ENCODE data around the gene INPP5F. TPM values are rescaled to one million over a fixed set of nuclear protein-coding genes. Genes with fewer than 3 reads are reported as not detected.

INPP5F gene, protein sequence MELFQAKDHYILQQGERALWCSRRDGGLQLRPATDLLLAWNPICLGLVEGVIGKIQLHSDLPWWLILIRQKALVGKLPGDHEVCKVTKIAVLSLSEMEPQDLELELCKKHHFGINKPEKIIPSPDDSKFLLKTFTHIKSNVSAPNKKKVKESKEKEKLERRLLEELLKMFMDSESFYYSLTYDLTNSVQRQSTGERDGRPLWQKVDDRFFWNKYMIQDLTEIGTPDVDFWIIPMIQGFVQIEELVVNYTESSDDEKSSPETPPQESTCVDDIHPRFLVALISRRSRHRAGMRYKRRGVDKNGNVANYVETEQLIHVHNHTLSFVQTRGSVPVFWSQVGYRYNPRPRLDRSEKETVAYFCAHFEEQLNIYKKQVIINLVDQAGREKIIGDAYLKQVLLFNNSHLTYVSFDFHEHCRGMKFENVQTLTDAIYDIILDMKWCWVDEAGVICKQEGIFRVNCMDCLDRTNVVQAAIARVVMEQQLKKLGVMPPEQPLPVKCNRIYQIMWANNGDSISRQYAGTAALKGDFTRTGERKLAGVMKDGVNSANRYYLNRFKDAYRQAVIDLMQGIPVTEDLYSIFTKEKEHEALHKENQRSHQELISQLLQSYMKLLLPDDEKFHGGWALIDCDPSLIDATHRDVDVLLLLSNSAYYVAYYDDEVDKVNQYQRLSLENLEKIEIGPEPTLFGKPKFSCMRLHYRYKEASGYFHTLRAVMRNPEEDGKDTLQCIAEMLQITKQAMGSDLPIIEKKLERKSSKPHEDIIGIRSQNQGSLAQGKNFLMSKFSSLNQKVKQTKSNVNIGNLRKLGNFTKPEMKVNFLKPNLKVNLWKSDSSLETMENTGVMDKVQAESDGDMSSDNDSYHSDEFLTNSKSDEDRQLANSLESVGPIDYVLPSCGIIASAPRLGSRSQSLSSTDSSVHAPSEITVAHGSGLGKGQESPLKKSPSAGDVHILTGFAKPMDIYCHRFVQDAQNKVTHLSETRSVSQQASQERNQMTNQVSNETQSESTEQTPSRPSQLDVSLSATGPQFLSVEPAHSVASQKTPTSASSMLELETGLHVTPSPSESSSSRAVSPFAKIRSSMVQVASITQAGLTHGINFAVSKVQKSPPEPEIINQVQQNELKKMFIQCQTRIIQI
- 11.3 and 18.9 TPM in 2 replicates for total RNA-seq

DNA sequence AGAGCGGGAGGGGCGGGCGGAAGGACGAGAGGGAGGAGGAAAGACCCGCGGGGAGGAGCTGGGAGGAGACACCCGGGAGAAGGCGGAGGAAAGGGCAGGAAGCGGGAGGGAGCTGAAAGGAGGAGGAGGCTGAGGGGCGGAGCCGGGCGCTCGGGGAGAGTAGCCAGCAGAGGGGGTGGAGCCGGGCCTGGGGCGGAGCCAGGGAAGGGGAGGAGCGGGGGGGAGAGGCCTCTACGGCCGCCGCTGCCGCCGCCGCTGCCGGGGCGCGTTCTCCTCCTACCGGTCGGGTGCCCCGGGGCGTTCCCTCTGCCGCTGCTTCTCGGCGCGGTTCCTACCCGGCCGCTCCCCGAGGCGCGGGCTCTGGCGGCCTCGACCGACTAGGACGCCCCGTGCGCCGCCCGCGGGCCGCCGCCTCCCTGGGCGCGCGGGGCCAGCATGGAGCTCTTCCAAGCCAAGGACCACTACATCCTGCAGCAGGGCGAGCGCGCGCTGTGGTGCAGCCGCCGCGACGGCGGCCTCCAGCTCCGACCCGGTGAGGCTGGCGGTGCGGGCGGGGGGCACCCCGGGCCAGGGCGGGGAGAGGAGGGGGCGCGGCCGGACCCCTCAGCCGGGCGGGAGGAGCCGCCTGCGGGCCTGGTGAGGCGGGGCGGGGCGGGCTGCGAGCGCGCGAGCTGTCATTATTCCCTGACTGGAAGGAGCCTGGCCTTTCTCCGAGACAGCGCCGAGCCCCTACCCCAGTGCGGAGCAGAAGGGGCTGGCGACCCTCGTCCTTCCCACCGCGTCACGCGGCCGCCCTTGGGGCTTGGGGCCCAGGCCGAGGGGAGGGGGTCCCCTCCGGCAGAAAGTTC, at the start of gene INPP5F:
Gene INPP5F (plus strand): TSS at position 223 of the 848 bp plus-strand sequence. CDS start 213 bp downstream, at position 436.

DNA sequence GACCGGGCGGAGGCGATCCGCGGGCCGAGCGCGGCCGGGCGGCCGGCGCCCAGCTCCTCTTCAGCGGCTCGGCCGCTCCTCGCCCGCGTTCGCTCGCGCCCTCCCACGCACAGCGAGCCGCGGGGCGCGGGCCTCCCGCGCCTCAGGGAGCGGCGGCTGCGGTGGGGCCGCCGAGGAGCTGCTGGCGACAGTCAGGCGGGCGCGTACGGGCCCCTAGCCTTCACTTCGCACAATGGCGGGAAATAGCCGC, 146.7 kb downstream of the INPP5F start, which contains the start of gene MCMBP:
Gene MCMBP (minus strand): TSS at position 234 of the 250 bp plus-strand sequence. CDS start 259 bp downstream, outside the sequence.

Other genes starting within 250 kb of the INPP5F start
- gene RGS10, start 183.3 kb upstream of the INPP5F start, total RNA-seq = 94.4 and 146 TPM in 2 replicates
- 42.7 and 50.4 TPM in 2 replicates for gene TIAL1, start 129.1 kb upstream of the INPP5F start, total RNA-seq
- 38.8 and 44.2 TPM in 2 replicates for gene BAG3, start 74.7 kb upstream of the INPP5F start, total RNA-seq
- 38.6 and 45.0 TPM in 2 replicates for gene MCMBP, start 146.8 kb downstream of the INPP5F start, total RNA-seq
- 22.8 and 24.5 TPM in 2 replicates for gene SEC23IP, start 166.7 kb downstream of the INPP5F start, total RNA-seq